ENCODE data around the gene ABCA13.
"Not testable (repeated sequence)": the region's sequence is repeated elsewhere in the genome, so short reads cannot be mapped to it uniquely, and the experiment has no call there.

ABCA13 gene

GRCh38 chr7:48173756-48174382 is 2.6 kb downstream of the ABCA13 start:
- DNase-seq (ENCODE audit: low spot score), result no peak

GRCh38 chr7:48175019-48175418 is 3.8 kb downstream of the ABCA13 start:
- DNase-seq (ENCODE audit: low spot score), result no peak

- DNase-seq (ENCODE audit: low spot score), result no peak
Observed at GRCh38 chr7:48176356-48176893, 5.2 kb downstream of the ABCA13 start.

GRCh38 chr7:48177271-48177670 is 6.0 kb downstream of the ABCA13 start:
- DNase-seq (ENCODE audit: low spot score), result no peak

- no peak for DNase-seq (ENCODE audit: low spot score)
Observed at GRCh38 chr7:48179496-48180030, 8.3 kb downstream of the ABCA13 start.

- DNase-seq (ENCODE audit: low spot score), result no peak
Observed at GRCh38 chr7:48180981-48181380, 9.7 kb downstream of the ABCA13 start.

- no peak for DNase-seq (ENCODE audit: low spot score)
Observed at GRCh38 chr7:48182718-48183369, 11.6 kb downstream of the ABCA13 start.

- no peak for DNase-seq (ENCODE audit: low spot score)
Observed at GRCh38 chr7:48183370-48183743, 12.1 kb downstream of the ABCA13 start.

GRCh38 chr7:48183965-48184364 is 12.7 kb downstream of the ABCA13 start:
- no peak for DNase-seq (ENCODE audit: low spot score)

- no peak for DNase-seq (ENCODE audit: low spot score)
Observed at GRCh38 chr7:48188776-48189520, 17.7 kb downstream of the ABCA13 start.

GRCh38 chr7:48192996-48193395 is 21.7 kb downstream of the ABCA13 start:
- no peak for DNase-seq (ENCODE audit: low spot score)

- DNase-seq (ENCODE audit: low spot score), result no peak
Observed at GRCh38 chr7:48193421-48193820, 22.2 kb downstream of the ABCA13 start.

- peak; percentile 79 for DNase-seq (ENCODE audit: low spot score)
Observed at GRCh38 chr7:48200946-48201589, 29.8 kb downstream of the ABCA13 start.

GRCh38 chr7:48202916-48203315 is 31.7 kb downstream of the ABCA13 start:
- DNase-seq (ENCODE audit: low spot score), result not testable (repeated sequence)

GRCh38 chr7:48207155-48207675 is 36.0 kb downstream of the ABCA13 start:
- DNase-seq (ENCODE audit: low spot score), result no peak

GRCh38 chr7:48209004-48209600 is 37.8 kb downstream of the ABCA13 start:
- no peak for DNase-seq (ENCODE audit: low spot score)

- DNase-seq (ENCODE audit: low spot score), result no peak
Observed at GRCh38 chr7:48213226-48213625, 42.0 kb downstream of the ABCA13 start.

- DNase-seq (ENCODE audit: low spot score), result no peak
Observed at GRCh38 chr7:48217266-48217665, 46.0 kb downstream of the ABCA13 start.

- no peak for DNase-seq (ENCODE audit: low spot score)
Observed at GRCh38 chr7:48217753-48218152, 46.5 kb downstream of the ABCA13 start.

GRCh38 chr7:48224042-48224441 is 52.8 kb downstream of the ABCA13 start:
- DNase-seq (ENCODE audit: low spot score), result no peak

- DNase-seq (ENCODE audit: low spot score), result no peak
Observed at GRCh38 chr7:48225101-48225500, 53.8 kb downstream of the ABCA13 start.

- DNase-seq (ENCODE audit: low spot score), result no peak
Observed at GRCh38 chr7:48237354-48237753, 66.1 kb downstream of the ABCA13 start.

Measured in kidney tubule cell (primary cell).